Measurements from ENCODE around the gene MED13L.

The MED13L gene

DNA sequence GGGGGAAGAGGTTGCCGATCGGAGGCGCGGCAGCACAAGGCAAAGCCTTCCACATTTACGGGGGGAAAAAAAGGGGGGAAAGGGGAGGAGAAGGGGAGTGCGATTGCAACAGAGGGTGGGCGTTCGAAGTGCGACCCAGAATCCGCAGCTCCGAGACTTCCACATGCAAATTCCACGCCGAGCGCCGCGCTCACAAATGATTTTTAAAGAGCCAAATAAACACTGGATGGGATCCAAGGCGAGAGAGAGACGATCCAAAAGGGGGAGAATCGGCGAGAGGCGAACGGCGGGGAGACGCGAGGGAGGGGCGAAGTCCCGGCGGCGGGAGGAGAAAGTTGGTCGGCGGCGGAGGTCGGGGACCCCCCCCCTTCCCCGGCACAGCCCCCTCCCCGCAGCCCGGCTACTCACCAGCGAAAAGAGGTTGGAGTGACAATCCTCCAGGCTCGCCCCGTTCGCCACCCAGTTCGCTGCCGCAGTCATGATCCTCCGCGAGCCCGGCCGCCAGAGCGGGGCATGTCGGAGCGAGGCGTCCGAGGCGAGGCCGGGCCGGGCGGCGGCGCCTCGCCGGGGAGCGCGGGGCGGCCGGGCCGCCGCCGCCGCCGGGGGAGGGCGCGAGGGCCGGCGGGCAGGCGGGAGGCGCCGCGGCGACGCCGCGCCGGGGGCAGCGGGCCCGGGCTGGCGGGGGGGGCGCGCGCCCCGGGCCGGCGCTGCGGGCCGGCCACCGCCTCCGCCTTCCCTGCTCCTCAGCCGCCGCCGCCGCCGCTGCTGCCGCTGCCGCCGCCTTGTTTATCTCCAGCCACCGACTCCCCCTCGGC lies 634 bp downstream of the MED13L start:
- no peak for DNase-seq

DNA sequence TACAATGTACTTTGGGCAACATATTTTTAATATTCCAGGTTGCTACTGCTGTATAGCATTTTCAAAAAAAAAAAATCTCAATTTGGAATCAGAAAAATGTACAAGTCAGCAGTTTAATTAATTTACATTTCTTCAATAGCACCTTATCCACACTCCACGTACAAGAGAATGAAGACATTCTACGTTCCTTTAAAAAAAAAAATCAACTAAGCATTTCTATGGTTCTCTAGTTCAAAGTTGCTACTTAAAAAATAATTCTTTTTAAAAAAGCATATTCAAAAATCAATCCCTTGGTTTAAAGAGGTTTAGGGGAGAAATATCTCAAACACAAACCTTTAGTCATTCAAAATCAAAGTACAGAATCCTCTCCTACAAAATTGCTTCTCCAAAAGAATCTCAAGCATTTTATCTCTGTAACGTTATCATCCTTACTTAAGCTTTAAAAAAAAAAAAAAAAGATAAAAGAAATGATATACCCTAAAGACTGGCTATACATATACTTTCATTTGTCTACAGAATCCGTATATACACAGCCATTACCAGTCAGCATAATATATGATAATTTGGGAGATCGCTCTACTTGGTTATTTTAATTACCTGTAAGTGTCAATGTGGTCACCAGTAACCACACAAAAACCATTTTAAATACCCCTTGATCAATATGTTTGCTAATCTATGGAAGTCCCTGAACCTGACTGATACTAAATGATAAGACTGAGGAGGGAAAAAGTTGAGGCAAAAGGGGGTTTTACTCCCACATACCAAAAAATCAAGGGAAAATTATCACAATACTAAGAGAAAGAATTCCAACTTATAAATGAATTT lies 2.7 kb downstream of the MED13L start:
- DNase-seq = no peak

DNA sequence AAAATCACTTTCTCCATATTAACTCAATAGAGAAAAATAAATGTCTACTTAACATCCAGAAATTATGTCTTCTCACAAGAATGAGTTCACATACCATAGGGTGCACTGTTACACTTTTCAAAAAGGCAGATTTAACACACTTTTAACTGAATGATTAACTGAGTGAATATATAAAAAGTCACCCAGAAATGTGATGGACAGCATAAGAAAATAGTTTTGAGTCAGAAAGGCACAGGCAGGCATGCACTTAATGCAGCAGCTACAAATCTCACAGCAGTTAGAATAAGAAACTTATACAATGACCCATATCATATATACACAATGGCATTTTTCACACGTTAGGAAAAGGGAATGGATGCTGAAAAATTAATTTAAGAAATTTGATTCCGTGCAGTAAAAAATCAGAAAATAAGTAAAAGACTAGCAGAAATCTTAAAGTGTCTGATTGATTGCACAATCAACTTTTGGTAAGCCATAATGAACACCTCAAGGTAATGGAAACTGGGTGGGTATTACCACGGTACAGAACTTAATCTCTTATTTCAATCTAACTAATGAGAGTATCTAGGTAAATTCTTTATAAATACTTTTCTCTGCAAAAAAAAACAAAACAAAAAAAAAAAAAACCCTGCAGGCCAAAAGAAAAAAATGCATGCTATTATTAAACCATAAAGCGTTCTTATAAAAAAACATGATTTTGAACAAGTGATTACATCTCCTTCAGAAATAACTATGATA lies 3.5 kb downstream of the MED13L start:
- DNase-seq = no peak

DNA sequence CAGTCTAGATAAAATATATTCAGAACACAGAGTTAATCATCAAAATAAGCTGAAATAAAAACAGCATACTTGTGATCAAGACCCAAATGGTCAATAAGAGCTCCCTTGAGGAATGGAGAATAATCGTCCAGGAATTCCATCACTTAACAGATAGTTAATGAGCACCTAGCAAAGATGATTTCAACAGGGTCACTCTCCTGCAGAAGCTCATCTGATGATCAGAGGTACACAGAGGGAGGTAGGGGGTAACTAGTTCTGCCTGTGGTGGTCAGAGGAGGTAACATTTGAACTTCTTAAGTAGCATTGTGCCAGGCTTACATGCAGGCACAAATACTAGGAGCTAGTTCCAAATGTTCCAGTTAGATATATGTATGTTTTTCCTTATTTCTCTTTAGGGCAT lies 9.5 kb downstream of the MED13L start:
- DNase-seq = no peak

DNA sequence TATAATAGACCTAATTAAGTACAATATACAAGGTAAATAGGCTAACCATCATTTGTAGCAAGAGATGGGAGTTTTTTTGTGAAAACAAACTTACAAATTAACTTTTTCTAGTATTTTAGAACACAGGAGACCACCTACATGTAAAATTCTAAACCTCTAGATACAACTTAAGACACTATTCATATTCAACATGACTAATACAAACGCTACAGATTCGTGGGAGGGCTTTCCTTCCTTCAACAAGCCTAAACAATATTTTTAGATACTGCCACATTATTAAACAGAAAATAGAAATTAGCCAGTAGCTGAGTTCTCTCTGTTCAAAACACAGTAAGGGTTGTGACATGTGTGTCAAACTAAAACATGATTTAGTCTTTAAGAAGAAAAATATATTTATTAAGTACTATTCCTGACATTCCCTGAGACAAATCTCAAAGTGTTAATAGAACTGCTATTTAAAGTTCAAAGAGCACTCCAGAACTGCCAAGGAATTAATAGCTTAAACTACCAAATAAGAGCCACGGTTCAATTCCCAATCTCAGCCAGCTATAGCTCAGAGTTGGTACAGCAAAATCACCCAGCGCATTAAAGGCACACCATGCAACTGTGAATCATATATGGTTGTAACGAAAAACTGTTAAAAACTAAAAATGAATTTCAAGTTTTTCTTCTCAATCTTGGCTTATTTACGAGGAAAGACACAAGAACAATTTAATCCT lies 10.7 kb downstream of the MED13L start:
- DNase-seq = no peak

- DNase-seq = no peak
Measured at GRCh38 chr12:116266168-116266601, 11.3 kb downstream of the MED13L start.

DNA sequence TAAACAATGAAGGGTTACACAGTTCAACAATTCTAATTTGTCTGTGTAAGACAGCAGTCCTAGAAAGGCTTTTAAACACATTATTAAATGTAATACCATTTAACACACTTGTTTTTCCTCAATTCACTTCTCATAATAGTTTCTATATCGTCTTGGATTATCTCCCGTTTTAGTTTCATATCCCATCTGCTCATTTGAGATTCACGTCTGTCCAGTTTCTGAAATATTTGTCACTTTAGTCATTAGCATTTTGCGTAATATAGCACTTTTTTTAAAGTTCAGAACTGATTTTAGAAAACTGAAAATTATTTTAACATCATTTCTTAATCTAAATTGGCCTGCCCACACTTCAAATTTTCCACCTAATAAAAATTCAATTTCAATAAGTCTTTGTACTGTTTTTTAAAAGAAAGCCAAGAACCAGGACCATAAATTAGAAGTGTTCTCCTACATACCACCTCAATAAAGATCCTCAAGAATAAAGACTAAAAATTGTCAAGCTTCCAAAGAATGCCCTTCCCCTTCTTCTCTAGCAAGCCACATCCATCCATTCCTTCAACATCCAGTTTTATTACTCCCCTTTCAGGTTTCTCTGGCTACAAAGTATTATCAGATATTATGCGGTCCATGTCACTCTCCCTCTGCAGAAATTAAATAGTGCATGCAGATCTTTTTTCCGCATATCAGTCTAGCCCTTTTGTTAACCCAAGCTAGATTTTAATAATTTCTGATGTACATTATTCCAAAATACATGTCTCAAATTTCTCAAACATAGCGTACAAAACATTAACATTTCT lies 11.9 kb downstream of the MED13L start:
- no peak for DNase-seq

DNA sequence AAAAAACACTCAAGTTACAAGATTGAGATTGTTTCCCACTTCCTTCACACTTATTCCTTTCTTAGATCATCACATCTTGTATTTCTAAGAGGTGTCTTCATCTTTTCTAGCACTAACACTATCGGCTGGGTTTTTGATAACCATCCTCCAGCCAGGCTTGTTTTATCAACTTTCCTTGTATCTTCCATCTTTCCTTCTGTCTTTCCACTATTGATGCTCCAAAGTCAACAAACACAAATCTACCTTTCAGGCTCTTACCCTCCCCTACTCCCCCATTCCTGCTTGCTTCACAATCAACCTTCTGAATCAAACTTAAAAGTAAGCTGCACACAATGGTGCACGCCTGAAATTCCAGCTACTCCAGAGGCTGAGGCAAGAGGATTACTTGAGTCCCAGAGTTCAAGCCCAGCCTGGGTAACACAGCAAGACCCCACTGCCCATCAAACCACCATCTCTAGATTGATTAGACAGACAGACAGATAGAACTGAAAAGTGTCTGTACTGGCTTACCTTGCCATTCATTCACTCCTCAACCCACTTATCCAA lies 12.9 kb downstream of the MED13L start:
- DNase-seq = no peak

DNA sequence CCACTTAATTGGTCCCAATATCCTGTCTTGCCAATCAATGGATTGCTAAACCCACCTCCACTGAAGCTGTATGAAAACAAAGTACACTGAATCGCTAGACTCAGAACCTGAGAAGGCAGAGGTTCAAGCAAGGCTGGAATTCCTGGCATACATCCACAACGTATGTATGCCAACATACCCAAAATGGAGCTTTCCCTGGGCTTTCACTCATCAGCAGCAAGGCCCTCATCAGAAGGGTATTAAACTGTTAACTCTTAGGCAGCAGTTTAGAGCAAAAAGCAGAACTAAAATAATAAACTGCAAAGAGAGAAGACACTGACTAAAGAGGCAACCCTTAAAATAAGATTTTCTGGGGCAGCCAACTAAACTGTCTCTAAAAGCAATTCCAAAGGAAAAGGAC lies 13.6 kb downstream of the MED13L start:
- no peak for DNase-seq

- DNase-seq = no peak
Measured at GRCh38 chr12:116263431-116263830, 14.1 kb downstream of the MED13L start.

DNA sequence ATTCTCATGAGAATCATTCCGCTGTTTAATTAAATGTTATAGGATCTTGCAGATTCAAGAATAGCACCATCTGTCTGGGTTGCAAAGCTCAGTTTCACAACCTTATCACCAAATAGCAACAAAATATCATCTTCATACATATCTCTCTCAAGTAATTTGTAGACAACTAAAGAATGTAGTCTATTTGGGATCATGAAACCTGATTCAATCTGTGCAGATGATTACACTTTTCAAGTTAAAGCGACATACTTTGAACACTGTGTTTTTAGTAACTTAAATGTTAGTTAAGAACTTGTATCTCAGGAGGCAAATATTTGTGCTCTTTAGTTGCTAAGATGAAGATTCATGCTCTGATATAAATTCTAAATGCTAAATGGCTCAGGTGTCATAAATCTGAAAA lies 14.8 kb downstream of the MED13L start:
- DNase-seq = no peak

GRCh38 chr12:116261525-116262100 lies 15.9 kb downstream of the MED13L start:
- DNase-seq = no peak

DNA sequence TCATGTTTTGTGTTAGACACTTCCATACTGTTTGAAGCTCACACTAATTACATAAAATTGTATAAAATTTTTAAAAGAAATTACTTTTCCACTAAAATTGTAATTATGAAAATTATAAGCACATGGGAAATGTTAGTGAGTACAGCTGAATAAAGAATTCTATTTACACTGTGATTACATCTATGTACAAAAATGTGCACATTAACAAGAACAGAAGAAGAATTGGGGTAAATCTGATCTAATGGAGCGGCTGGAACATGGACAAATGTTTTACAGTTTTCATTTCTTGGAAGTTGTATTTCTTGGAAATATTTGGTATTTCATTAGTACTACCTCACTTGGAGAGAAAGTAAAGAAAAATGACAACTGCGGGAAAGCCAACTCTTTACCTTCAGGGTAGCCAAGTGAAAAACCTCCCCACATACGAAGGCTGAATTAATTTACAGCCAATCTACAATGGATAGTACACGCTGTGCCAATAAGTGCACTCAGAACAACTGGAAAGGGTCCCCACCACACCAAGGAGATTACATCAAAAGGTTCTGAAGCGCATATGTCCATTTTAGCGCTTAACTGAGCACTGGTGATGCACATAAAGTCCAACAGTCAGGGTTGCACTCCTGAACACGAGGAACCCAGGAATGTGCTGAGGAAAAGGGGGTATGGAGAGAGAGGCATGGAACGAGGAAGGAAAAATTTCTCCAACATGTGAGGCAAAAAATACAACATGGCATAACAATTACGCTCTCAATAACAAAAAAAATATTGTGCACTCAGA lies 17.5 kb downstream of the MED13L start:
- no peak for DNase-seq

DNA sequence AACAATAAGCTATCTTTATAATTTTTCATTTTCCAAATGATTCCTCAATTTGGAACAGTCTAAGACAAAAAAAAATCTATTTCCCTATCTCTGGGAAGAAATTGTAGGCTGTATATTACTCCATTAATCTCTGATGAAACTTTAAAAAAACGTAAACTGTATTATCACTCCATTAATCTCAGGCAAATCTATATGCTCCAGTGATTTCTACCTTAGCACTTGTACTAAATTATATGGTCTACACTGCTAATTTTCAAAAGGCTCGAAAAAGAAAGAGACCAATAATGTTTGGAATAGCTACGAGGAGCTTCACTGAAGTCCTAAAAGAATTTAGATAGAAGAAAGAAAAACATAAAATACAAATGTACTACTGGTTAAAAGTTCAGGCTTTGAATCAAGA lies 19.7 kb downstream of the MED13L start:
- no peak for DNase-seq

- no peak for DNase-seq
Measured at GRCh38 chr12:116257215-116257614, 20.3 kb downstream of the MED13L start.

- no peak for DNase-seq
Measured at GRCh38 chr12:116249938-116250337, 27.6 kb downstream of the MED13L start.

DNA sequence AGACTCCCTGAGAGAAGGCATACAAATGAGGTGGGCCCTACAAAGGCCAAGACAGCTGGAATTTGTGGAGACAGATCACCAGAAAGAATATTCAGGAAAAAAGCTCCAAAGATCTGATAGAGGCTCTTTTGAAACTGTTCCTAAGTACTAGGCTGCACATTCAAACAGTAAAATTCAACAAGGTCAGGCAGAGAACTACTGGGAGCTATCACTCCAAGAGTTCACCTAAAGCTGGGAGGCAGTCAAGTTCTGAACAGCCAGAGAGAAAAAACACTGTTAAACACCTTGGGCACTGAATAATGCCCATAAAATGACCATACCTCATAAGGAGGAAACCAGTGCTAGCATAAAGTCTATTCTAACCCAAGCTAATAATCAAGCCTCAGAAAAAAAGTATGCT lies 28.6 kb downstream of the MED13L start:
- DNase-seq = no peak

DNA sequence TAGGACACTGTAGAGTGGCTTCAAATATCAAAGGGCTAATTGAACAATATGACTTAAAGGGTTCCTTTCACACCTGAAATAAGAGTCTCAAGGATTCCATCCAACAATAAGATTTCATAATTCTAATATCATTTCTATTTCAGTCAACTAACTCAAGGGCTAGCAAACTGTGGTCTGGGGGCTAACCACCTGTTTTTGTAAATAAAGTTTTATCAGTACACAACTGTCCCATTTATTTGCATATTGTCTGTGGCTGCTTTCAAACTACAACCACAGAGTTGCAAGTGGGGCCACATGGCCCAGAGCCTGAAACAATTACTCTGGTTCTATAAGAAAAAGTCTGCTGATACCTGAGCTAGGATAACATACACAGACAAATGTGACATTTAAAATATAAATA lies 29.1 kb downstream of the MED13L start:
- DNase-seq = no peak

DNA sequence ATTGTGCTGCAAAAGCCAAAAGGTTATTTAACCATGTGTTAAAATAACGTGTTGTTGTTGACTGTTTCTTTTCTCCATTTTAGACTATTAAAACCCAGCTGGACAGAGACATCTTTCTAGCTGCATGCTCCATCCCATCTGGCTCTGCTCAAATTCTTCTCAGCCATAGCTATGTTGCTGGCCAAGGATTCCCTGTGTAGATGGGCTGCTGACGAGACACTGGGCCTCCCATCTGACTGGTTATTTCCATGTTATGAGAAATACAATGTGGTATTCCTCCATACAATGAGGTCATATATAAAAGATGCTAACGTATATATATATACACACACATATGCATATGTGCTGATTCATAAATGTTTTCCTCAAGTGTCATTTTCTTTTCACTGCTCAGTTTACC lies 30.1 kb downstream of the MED13L start:
- DNase-seq = no peak

DNA sequence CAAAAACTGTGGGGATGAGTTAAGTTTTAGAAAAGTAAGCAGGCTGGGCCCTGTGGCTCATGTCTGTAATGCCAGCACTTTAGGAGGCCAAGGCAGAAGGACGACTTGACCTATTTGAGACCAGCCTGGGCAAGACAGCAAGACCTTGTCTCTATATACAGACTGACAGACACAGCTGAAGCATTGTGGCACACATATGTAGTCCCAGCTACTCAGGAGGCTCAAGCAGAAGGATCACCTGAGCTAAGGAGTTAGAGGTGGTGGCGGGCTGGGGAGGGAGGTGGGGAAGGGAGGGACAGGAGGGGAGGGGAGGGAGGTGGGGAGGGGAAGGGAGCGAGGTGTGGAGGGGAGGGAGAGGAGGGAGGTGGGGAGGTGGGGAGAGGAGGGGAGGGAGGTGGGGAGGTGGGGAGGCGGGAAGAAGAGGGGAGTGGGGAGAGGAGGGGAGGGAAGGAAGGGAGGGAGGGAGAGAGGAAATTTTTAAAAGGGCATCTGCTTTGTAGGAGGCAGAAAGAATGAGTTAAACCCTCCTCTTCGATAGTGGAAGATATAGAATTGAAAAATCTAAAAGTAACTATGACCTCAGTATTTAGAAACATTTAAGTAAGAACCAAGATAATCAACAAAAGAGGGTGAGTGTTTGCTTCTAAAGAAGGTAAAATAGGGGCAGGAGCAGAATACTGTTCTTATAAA lies 30.9 kb downstream of the MED13L start:
- DNase-seq = no peak
